VCaP (cell line): ENCODE measurements around the gene PYGO2.

Experiments
- H3K27ac ChIP-seq: fragments of 450-650 bp; 2 replicates; pipeline ENCODE4 v1.5.1; 2017
- CTCF ChIP-seq: fragments of 450-650 bp; conservative IDR thresholded peaks from 2 replicates; pipeline ENCODE4 v1.5.1; 2017; ENCODE audit warnings: mild to moderate bottlenecking, moderate library complexity

Gene PYGO2

DNA sequence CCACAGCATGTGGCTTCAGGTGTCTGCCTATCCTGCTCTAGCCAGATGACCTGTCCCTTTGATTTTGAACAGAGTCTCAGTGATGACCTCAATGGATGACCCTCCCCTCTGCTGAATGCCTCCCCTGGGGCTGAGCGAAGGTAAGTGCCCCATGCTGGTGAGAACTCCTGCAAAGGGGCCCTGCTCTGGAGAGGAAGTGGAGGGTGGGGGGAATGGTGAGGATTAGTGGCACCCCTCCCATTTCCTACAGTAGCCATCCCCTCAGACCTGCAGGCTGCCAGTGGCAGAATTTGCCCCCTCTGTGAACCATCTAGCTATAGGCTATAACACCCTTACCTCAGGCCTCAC, 21.4 kb downstream of the PYGO2 start:
- H3K27ac ChIP-seq = peak overlapping the region; percentile 100; the same call in 1 of the 2 replicates
- TF ChIP-seq CTCF = no peak

- TF ChIP-seq CTCF = no peak
- peak overlapping the region; percentile 100 for H3K27ac ChIP-seq
Observed at GRCh38 chr1:154938604-154939399, 22.8 kb downstream of the PYGO2 start.

GRCh38 chr1:154937988-154938386, 23.6 kb downstream of the PYGO2 start:
- TF ChIP-seq CTCF = no peak
- peak overlapping the region; percentile 100 for H3K27ac ChIP-seq

- H3K27ac ChIP-seq = peak overlapping the region; percentile 100
- TF ChIP-seq CTCF = peak; percentile 66
Observed at GRCh38 chr1:154937085-154937987, 24.2 kb downstream of the PYGO2 start.

DNA sequence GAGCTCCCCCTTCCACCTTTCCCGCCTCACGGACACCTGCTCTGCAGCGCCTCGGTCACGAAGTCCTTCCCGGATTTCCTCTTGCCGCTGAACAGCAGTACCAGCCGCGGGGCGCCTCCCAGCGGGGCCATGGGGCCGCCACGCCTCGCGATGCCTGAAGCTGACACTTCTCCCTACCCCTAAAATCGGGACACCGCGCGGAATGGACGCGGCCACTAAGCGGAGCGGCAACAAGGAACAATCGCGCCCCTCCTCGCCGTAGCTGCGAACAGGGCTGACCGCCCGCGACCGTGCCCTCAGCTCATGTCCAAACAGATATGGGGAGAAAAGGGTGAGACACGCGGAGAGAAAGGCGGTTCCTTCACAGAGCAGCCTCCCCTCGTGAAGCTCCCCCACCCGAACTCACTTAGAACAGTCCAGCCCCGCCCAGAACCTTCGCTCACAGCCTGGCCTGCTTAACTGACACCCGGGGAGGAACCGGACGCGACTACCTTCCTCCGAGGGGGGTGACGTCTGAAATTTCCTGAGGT, 25.0 kb downstream of the PYGO2 start, which contains the start of gene PMVK:
Gene PMVK, minus strand, starts transcription at position 165 of the 530 bp plus-strand sequence. Its CDS starts 34 bp downstream, at position 131.
- peak within 1 kb of the TSS; percentile 100 for H3K27ac ChIP-seq
- TF ChIP-seq CTCF = peak; percentile 85

DNA sequence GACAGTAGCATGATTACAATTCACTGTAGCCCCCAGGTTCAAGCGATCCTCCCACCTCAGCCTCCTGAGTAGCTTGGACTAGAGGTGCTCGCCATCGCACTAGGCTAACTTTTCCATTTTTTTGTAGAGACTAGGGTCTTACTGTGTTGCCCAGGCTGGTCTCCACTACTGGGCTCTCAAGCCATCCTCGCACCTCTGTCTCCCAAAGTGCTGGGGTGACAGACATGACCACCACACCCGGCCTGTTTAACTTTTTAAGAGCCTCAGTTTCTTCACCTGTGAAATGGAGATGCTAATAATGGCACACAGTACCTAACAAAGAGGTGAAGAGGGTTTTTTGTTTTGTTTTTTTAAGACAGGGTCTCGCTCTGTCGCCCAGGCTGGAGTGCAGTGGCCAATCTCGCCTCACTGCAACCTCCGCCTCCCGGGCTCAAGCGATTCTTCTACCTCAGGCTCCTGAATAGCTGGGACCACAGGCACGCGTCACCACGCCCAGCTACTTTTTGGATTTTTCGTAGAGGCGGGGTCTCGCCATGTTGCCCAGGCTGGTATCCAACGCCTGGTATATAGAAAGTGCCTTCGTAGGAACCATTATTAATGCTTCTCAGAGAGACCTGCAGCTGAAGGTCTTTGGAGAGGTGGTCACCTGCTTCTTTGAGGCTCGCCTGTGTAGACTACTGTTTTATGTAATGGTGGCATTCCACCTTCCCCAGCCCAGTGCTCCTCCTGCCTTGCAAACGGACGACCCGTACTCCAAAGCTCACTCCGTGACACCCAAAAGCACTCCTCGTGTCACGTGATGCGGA, 25.6 kb downstream of the PYGO2 start:
- no peak for TF ChIP-seq CTCF
- peak overlapping the region; percentile 100 for H3K27ac ChIP-seq
